DOHH2 (cell line): ENCODE data around the gene WFDC10B.
"Not testable (repeated sequence)": the region's sequence is repeated elsewhere in the genome, so short reads cannot be mapped to it uniquely, and the experiment has no call there.

Experiments
- H3F3A ChIP-seq: fragments of 200-600 bp; sonication (generic), shearing (Covaris generic); 2 replicates; pipeline ENCODE4 v1.6.0; 2016; ENCODE audit warnings: antibody characterized with exemption, mild to moderate bottlenecking; ENCODE audit not compliant: control insufficient read depth, insufficient read depth
- H3K27ac ChIP-seq: fragments of 200-600 bp; sonication (generic); 2 replicates; pipeline ENCODE4 v1.5.1; 2014; ENCODE audit warnings: low read depth, mild to moderate bottlenecking, low read length, moderate library complexity
- H3K27me3 ChIP-seq: fragments of 200-600 bp; sonication (generic); 2 replicates; pipeline ENCODE4 v1.6.1; 2014; ENCODE audit warnings: mild to moderate bottlenecking, low read length, mixed read lengths; ENCODE audit not compliant: control insufficient read depth
- H3K36me3 ChIP-seq: fragments of 200-600 bp; sonication (generic); 2 replicates; pipeline ENCODE4 v1.6.1; 2014; ENCODE audit warnings: mild to moderate bottlenecking, low read length, moderate library complexity, mixed read lengths; ENCODE audit not compliant: control insufficient read depth
- H3K4me1 ChIP-seq: fragments of 200-600 bp; sonication (generic); 2 replicates; pipeline ENCODE4 v1.6.1; 2014; ENCODE audit warnings: mild to moderate bottlenecking, low read length, mixed read lengths; ENCODE audit not compliant: control insufficient read depth
- H3K4me2 ChIP-seq: fragments of 200-600 bp; sonication (generic); 2 replicates; pipeline ENCODE4 v1.6.0; 2014; ENCODE audit warnings: mild to moderate bottlenecking, low read length, moderate library complexity
- H3K4me3 ChIP-seq: fragments of 200-600 bp; sonication (generic); 2 replicates; pipeline ENCODE4 v1.5.1; 2014; ENCODE audit warnings: mild to moderate bottlenecking, low read length, mixed read lengths
- H3K79me2 ChIP-seq: fragments of 200-600 bp; sonication (generic); 2 replicates; pipeline ENCODE4 v1.6.1; 2014; ENCODE audit warnings: mild to moderate bottlenecking, low read length, mixed read lengths; ENCODE audit not compliant: control insufficient read depth
- H3K9me2 ChIP-seq: fragments of 200-600 bp; sonication (generic); replicated peaks from 2 replicates; pipeline ENCODE4 v1.6.1; 2014; ENCODE audit warnings: mild to moderate bottlenecking, low read length, mixed read lengths; ENCODE audit not compliant: control insufficient read depth
- H3K9me3 ChIP-seq: fragments of 200-600 bp; sonication (generic); 2 replicates; pipeline ENCODE4 v1.6.1; 2014; ENCODE audit warnings: antibody characterized with exemption, low read length, mixed read lengths; ENCODE audit not compliant: control insufficient read depth, insufficient read depth
- H4K20me1 ChIP-seq: fragments of 200-600 bp; sonication (generic); 2 replicates; pipeline ENCODE4 v1.6.0; 2014; ENCODE audit warnings: low read depth, mild to moderate bottlenecking, antibody characterized with exemption, low read length, moderate library complexity; ENCODE audit not compliant: control insufficient read depth, insufficient read depth
- CTCF ChIP-seq: fragments of 200-600 bp; sonication (generic); IDR thresholded peaks from one replicate; pipeline ENCODE4 v1.5.1; 2014; ENCODE audit warnings: antibody characterized with exemption, mild to moderate bottlenecking, low read depth, low read length; ENCODE audit not compliant: poor library complexity, severe bottlenecking
- EZH2phosphoT487 ChIP-seq: fragments of 200-600 bp; sonication (generic); IDR thresholded peaks from 2 replicates; pipeline ENCODE4 v1.6.1; 2017; ENCODE audit warnings: borderline replicate concordance, mild to moderate bottlenecking, antibody characterized with exemption, low read length, moderate library complexity, mixed read lengths

The WFDC10B gene

GRCh38 chr20:45670139-45670538, 34.7 kb downstream of the WFDC10B start, which contains the start of gene WFDC11:
Gene WFDC11, minus strand, starts transcription at chr20:45670239. Its CDS starts 19,639 bp downstream, at chr20:45650600.
- Histone ChIP-seq H3K27me3 (no peaks in the 10 kb centered on the region), H3K9me2 (no peaks in the 10 kb centered on the region), H3F3A (no peaks in the 10 kb centered on the region), H4K20me1 (no peaks in the 10 kb centered on the region), H3K4me1 (no peaks in the 10 kb centered on the region), H3K36me3 (no peaks in the 10 kb centered on the region), H3K9me3 (no peaks in the 10 kb centered on the region), H3K27ac (no peak within 1 kb of the TSS), H3K79me2 (no peaks in the 10 kb centered on the region), H3K4me2 (no peak within 1 kb of the TSS), H3K4me3 (no peak within 1 kb of the TSS)
- TF ChIP-seq CTCF (no peak), EZH2phosphoT487 (no peak)

GRCh38 chr20:45657038-45657437, 47.8 kb downstream of the WFDC10B start:
- not testable (repeated sequence) for H3K27me3 ChIP-seq, H3K27ac ChIP-seq, H3F3A ChIP-seq, H3K9me2 ChIP-seq, H3K79me2 ChIP-seq, H3K9me3 ChIP-seq, H3K4me3 ChIP-seq, H3K4me2 ChIP-seq, H3K4me1 ChIP-seq, H3K36me3 ChIP-seq, H4K20me1 ChIP-seq

- H3K4me2 ChIP-seq, H4K20me1 ChIP-seq, H3K9me2 ChIP-seq, H3K79me2 ChIP-seq, H3K27ac ChIP-seq, H3K36me3 ChIP-seq, H3K4me3 ChIP-seq, H3K4me1 ChIP-seq, H3K9me3 ChIP-seq, H3K27me3 ChIP-seq, H3F3A ChIP-seq: not testable (repeated sequence)
Measured at GRCh38 chr20:45651726-45652125, 53.1 kb downstream of the WFDC10B start.

GRCh38 chr20:45649312-45649863, 55.4 kb downstream of the WFDC10B start:
- no peak for TF ChIP-seq CTCF
- TF ChIP-seq EZH2phosphoT487: no peak
- Histone ChIP-seq H3K27me3 (no peaks in the 10 kb centered on the region), H3K79me2 (no peaks in the 10 kb centered on the region), H4K20me1 (no peaks in the 10 kb centered on the region), H3K4me1 (no peaks in the 10 kb centered on the region), H3K36me3 (no peaks in the 10 kb centered on the region), H3K4me3 (no peak overlapping the region), H3K9me3 (no peaks in the 10 kb centered on the region), H3K9me2 (no peaks in the 10 kb centered on the region), H3F3A (no peaks in the 10 kb centered on the region), H3K4me2 (no peak overlapping the region), H3K27ac (no peak overlapping the region)
